PC-3 (cell line): Measurements from ENCODE around the gene ORC6. TPM values are rescaled to one million over a fixed set of nuclear protein-coding genes. Genes with fewer than 3 reads are reported as not detected.
A peak's percentile ranks its signal among the peaks of the same experiment; 100 is the strongest.

Source experiments
- ATAC-seq: fragments of 200-7000 bp; cut with Tn5 transposase; 2 replicates; pipeline ENCODE4 v1.9.1; 2020; ENCODE audit warnings: mild to moderate bottlenecking, moderate library complexity
- BruUV-seq: library from RNA; stranded (reverse); fragments of 400-500 nt; replicated peaks from 2 replicates; lab custom pipeline; 2021; lab: Mats Ljungman, UMichigan
- CTCF ChIA-PET: fragments of 300-600 bp; sonication (Branson Sonifier 250); formaldehyde crosslinking; loops from one replicate; lab custom pipeline; 2022; ENCODE audit warnings: antibody characterized with exemption; lab: Charles Lee
- POLR2A ChIA-PET: fragments of 300-600 bp; sonication (Branson Sonifier 250); formaldehyde crosslinking; loops from one replicate; lab custom pipeline; 2022; ENCODE audit warnings: antibody characterized with exemption; ENCODE audit not compliant: unreplicated experiment; lab: Charles Lee
- DNase-seq: peaks from one replicate; pipeline ENCODE4 v3.0.0-alpha.2; 2015
- H2AFZ ChIP-seq: fragments of 300-600 bp; sonication (generic); 2 replicates; pipeline ENCODE4 v1.6.0; 2016; ENCODE audit warnings: antibody characterized with exemption, low read length
- H3F3A ChIP-seq: fragments of 300-600 bp; sonication (generic); one replicate; pipeline ENCODE4 v1.6.0; 2017; ENCODE audit warnings: antibody characterized with exemption, low read length, control low read depth, mild to moderate bottlenecking; ENCODE audit not compliant: unreplicated experiment
- H3K27ac ChIP-seq: fragments of 300-600 bp; sonication (generic); 2 replicates; pipeline ENCODE4 v1.5.1; 2016; ENCODE audit warnings: mild to moderate bottlenecking, low read length
- H3K27me3 ChIP-seq: fragments of 300-600 bp; sonication (generic); 2 replicates; pipeline ENCODE4 v1.6.1; 2016; ENCODE audit warnings: low read length, mixed read lengths
- H3K36me3 ChIP-seq: fragments of 300-600 bp; sonication (generic); 2 replicates; pipeline ENCODE4 v1.6.1; 2016; ENCODE audit warnings: low read depth, mixed run types, low read length, mixed read lengths
- H3K4me1 ChIP-seq: fragments of 300-600 bp; sonication (generic); 2 replicates; pipeline ENCODE4 v1.5.1; 2016; ENCODE audit warnings: low read length; ENCODE audit not compliant: insufficient read depth
- H3K4me2 ChIP-seq: fragments of 300-600 bp; sonication (generic); 2 replicates; pipeline ENCODE4 v1.6.0; 2016; ENCODE audit warnings: low read length
- H3K4me3 ChIP-seq: fragments of 300-600 bp; sonication (generic); 2 replicates; pipeline ENCODE4 v1.5.1; 2016; ENCODE audit warnings: mild to moderate bottlenecking, low read length, mixed read lengths
- H3K79me2 ChIP-seq: fragments of 300-600 bp; sonication (generic); 2 replicates; pipeline ENCODE4 v1.6.1; 2017; ENCODE audit warnings: low read length, mixed read lengths
- H3K9ac ChIP-seq: fragments of 300-600 bp; sonication (generic); 2 replicates; pipeline ENCODE4 v1.6.0; 2016; ENCODE audit warnings: mild to moderate bottlenecking, low read length
- H3K9me2 ChIP-seq: fragments of 300-600 bp; sonication (generic); replicated peaks from 2 replicates; pipeline ENCODE4 v1.6.1; 2016; ENCODE audit warnings: mixed run types, low read length, mixed read lengths
- H3K9me3 ChIP-seq: fragments of 300-600 bp; sonication (generic); 2 replicates; pipeline ENCODE4 v1.6.1; 2016; ENCODE audit warnings: low read length, mixed read lengths
- H4K20me1 ChIP-seq: fragments of 300-600 bp; sonication (generic); 2 replicates; pipeline ENCODE4 v1.6.1; 2016; ENCODE audit warnings: low read length, mixed read lengths
- CTCF ChIP-seq: fragments of 300-600 bp; sonication (generic); conservative IDR thresholded peaks from 2 replicates; pipeline ENCODE4 v1.5.1; 2017; ENCODE audit warnings: antibody characterized with exemption, low read depth, mild to moderate bottlenecking, low read length
- EZH2 ChIP-seq: fragments of 300-600 bp; sonication (generic); IDR thresholded peaks from one replicate; pipeline ENCODE4 v1.6.1; 2017; ENCODE audit warnings: antibody characterized with exemption, mild to moderate bottlenecking, low read length; ENCODE audit not compliant: unreplicated experiment
- EZH2phosphoT487 ChIP-seq: fragments of 300-600 bp; sonication (generic); IDR thresholded peaks from 2 replicates; pipeline ENCODE4 v1.6.1; 2018; ENCODE audit warnings: mild to moderate bottlenecking, antibody characterized with exemption, low read length, borderline replicate concordance
- intact Hi-C: fragments of 100-400 bp; cut with micrococcal nuclease; formaldehyde crosslinking; loops from 2 replicates; pipeline ENCODE4 v1.9.0; 2023
- total RNA-seq: library from RNA; depleted of rRNA; stranded (reverse); fragments of >200 nt; gene quantifications from 2 replicates; pipeline ENCODE4 v1.2.3, GENCODE V29; 2014

Gene ORC6
- total RNA-seq, 1 experiment from 2014 or later: 27.7 TPM

- TF ChIP-seq CTCF (no peak; the same call in 1 of the 2 replicates), EZH2 (no peak), EZH2phosphoT487 (no peak)
- Histone ChIP-seq H4K20me1 (peaks cover 62% of the 10 kb centered on the region), H2AFZ (peak overlapping the region; percentile 72), H3K9me2 (no peaks in the 10 kb centered on the region), H3K4me1 (peaks cover 23% of the 10 kb centered on the region), H3K4me2 (peak overlapping the region; percentile 94), H3F3A (no peaks in the 10 kb centered on the region), H3K79me2 (peaks cover 86% of the 10 kb centered on the region), H3K27ac (peak overlapping the region; percentile 71), H3K4me3 (peak overlapping the region; percentile 95), H3K36me3 (peaks cover 18% of the 10 kb centered on the region), H3K27me3 (no peaks in the 10 kb centered on the region), H3K9me3 (no peaks in the 10 kb centered on the region), H3K9ac (peak overlapping the region; percentile 89)
- intact Hi-C loops: loop anchor here (1.0 to 5.0 kb wide), 2 partner anchors 15 to 114 kb away; no protein-coding TSS in a partner anchor
- ChIA-PET POLR2A (interaction anchor here (0.7 kb wide), 1 partner anchor 275 kb away, joined by 3 read pairs; no protein-coding TSS in a partner anchor), CTCF (no interaction called here)
- ATAC-seq (no peak), DNase-seq (peak; percentile 45)
- no TSS peak for BruUV-seq
Measured at GRCh38 chr16:46688101-46688653, 1.3 kb upstream of the ORC6 start.

DNA sequence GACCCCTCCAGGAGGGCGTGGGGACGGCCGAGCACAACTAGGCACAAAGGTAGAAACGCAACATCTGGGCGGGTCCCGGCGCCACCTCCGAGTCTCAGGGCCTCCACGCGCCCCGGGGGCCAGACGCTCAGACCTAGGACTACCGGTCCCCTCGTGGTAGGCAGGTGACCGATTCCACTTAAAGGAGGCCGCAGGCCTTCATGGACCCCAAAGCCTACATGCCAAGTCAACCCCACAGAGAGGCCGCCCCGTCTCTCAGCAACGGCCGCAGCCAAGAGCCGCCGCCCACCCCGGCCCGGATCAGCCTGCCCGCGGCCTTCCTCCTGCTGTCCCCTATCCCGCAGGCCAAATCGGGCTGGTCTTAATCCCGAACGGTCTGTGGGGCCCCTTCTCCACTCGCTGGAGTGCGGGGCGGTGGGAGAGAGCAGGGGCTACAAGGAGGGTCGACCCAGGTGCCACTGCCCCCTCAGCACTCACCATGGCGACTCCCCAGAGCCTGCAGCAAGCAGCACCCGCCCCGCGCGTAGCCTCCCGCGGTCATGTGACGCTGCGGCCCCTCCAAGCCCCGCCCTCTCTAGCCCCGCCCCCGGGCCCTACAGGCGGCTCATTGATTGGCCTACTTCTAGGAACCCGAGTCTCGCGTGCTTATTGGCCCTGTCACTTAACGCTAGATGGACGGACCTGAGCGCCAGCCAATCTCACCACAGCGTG lies 650 bp upstream of the ORC6 start, which contains the start of gene VPS35:
Gene VPS35, minus strand, starts transcription at position 525 of the 711 bp plus-strand sequence. Its CDS starts 45 bp downstream, at position 480.
- H3F3A ChIP-seq: no peaks in the 10 kb centered on the region
- ATAC-seq (peak; percentile 81), DNase-seq (peak; percentile 93)
- H3K4me1 ChIP-seq: peaks cover 23% of the 10 kb centered on the region
- H3K27me3 ChIP-seq: no peaks in the 10 kb centered on the region
- peak within 1 kb of the TSS; percentile 95 for H3K4me3 ChIP-seq
- ChIA-PET CTCF (no interaction called here), POLR2A (no interaction called here)
- H3K27ac ChIP-seq: peak within 1 kb of the TSS; percentile 71
- TF ChIP-seq EZH2: no peak
- TF ChIP-seq CTCF: no peak
- TF ChIP-seq EZH2phosphoT487: no peak
- peaks cover 79% of the 10 kb centered on the region for H3K79me2 ChIP-seq
- H3K9me2 ChIP-seq: no peaks in the 10 kb centered on the region
- peak within 1 kb of the TSS; percentile 94 for H3K4me2 ChIP-seq
- intact Hi-C loops: loop anchor here (1.0 to 5.0 kb wide), 2 partner anchors 16 to 113 kb away; no protein-coding TSS in a partner anchor
- BruUV-seq: no TSS peak
- H3K9me3 ChIP-seq: no peaks in the 10 kb centered on the region
- peaks cover 62% of the 10 kb centered on the region for H4K20me1 ChIP-seq
- H3K9ac ChIP-seq: peak within 1 kb of the TSS; percentile 89
- peaks cover 21% of the 10 kb centered on the region for H3K36me3 ChIP-seq
- H2AFZ ChIP-seq: peak within 1 kb of the TSS; percentile 96
